Heart left ventricle (tissue), 16 donors: ENCODE results near the gene DAAM2. TPM values are rescaled to one million over a fixed set of nuclear protein-coding genes. Genes with fewer than 3 reads are reported as not detected.

Experiments
- ATAC-seq, 4 donors: fragments of 200-7000 bp; cut with Tn5 transposase; one replicate each; pipeline ENCODE4 v1.9.1; 2020 to 2022; ENCODE audit warnings: moderate library complexity in 4 of 4, mild to moderate bottlenecking in 3 of 4, moderate number of reproducible peaks in 1 of 4
- DNase-seq, 5 donors: peaks; one replicate each; pipeline ENCODE4 v3.0.0-alpha.2; 2020
- H3K27ac ChIP-seq, 12 donors: fragments of 200-600 bp; sonication (generic) in 4 of 12; one replicate each; pipeline versions ENCODE4 v1.5.0 to v1.8.0; 2016 to 2022; ENCODE audit warnings: mild to moderate bottlenecking in 2 of 12
- H3K27me3 ChIP-seq, 9 donors: fragments of 200-600 bp; sonication (generic) in 2 of 9; one replicate each; pipeline versions ENCODE4 v1.5.1 to v1.8.0; 2016 to 2022; ENCODE audit warnings: mild to moderate bottlenecking in 3 of 9
- H3K36me3 ChIP-seq, 9 donors: fragments of 200-600 bp; sonication (generic) in 2 of 9; one replicate each; pipeline versions ENCODE4 v1.5.0 to v1.8.0; 2018 to 2022; ENCODE audit warnings: mild to moderate bottlenecking in 2 of 9
- H3K4me1 ChIP-seq, 12 donors: fragments of 200-600 bp; sonication (generic) in 4 of 12; one replicate each; pipeline versions ENCODE4 v1.5.0 to v1.8.0; 2016 to 2022; ENCODE audit warnings: mild to moderate bottlenecking in 3 of 12
- H3K4me3 ChIP-seq, 12 donors: fragments of 200-600 bp; sonication (generic) in 4 of 12; one replicate each; pipeline versions ENCODE4 v1.5.0 to v1.8.0; 2017 to 2022; ENCODE audit warnings: mild to moderate bottlenecking in 9 of 12, moderate library complexity in 4 of 12
- H3K9me3 ChIP-seq, 12 donors: fragments of 200-600 bp; sonication (generic) in 4 of 12; one replicate each; pipeline versions ENCODE4 v1.5.0 to v1.8.0; 2016 to 2022; ENCODE audit warnings: mild to moderate bottlenecking in 1 of 12
- POLR2A ChIP-seq, 2 donors: fragments of 450-650 bp; IDR thresholded peaks; one replicate each; pipeline ENCODE4 v1.6.1; 2017; ENCODE audit warnings: antibody characterized with exemption in 2 of 2, mild to moderate bottlenecking in 2 of 2, moderate library complexity in 2 of 2
- WGBS, 4 donors: extraction: QIAGEN DNeasy Blood & Tissue Kit in 2 of 4; methylation state at CpG; one replicate each; pipeline versions ENCODE4 v1.1.5 to v1.1.7; 2013 to 2018; 5-methylcytosine and 5-hydroxymethylcytosine counted together
- intact Hi-C, 10 donors: fragments of 100-400 bp; cut with DNase I; formaldehyde crosslinking; loops; one replicate each; pipeline versions ENCODE4 v1.11.1 to v1.14.2; 2022
- polyA plus RNA-seq, 2 donors: library from polyadenylated mRNA; stranded (reverse); fragments of 200-250 nt; gene quantifications; one replicate each; pipeline ENCODE4 v1.2.3, GENCODE V29; 2013
- total RNA-seq, 9 donors: library from RNA; depleted of rRNA in 2 of 9; stranded (reverse); fragments of >200 nt in 2 of 9; fragmentation: NEBNext Ultra II Directional in 3 of 9; extraction: Animal tissue kit (Norgen Biotek cat#: 25700) in 3 of 9; gene quantifications; one replicate each; pipeline versions ENCODE4 v1.1.0 to v1.2.4, GENCODE V29; 2016 to 2023
- TF ChIP-seq, protein P1 (sequence below), 12 donors: fragments of 200-600 bp; sonication (generic) in 4 of 12; IDR thresholded peaks; one replicate each; pipeline versions ENCODE4 v1.5.0 to v1.8.0; 2018 to 2022; ENCODE audit warnings: antibody characterized with exemption in 12 of 12, mild to moderate bottlenecking in 5 of 12
- donor health status: ischemic (EF 13 %, LVEDD 7.1; RV severe dilation, severe dysfunction).
- donor health status: healthy with polysubstance abuse.
- donor health status: DM: no; HTN: yes; CAD: no.
- donor health status: DM: no; HTN: no; CAD: no.
- donor health status: ischemic (EF 25% LVEDD 6.9; RV normal size, moderate dysfunction).
- donor health status: ischemic (EF 25% LVEDD 5.7; RV mildly dilated, moderate dysfunction).
- donor health status: healthy.
- donor health status: DM: yes; HTN: yes; CAD: no.
- donor health status: ischemic (EF 35%, LVEDD 5.7; RV mildly dilated, moderate dysfunction).
- donor health status: nonischemic (EF 11% LVEDD 7.7; RV severe dilation, severe dysfunction).
- donor health status: DM: yes; HTN: yes; CAD: no.
- donor health status: PGD.
- donor health status: ischemic (EF 29% LVEDD 5.4; RV normal size, mild dysfunction).
- donor health status: nonischemic (EF 23%, LVEDD 6.1; RV moderate dilation, normal function).

Gene DAAM2
- total and polyA plus RNA-seq, 11 donors, result 6.4 to 20.9 (median 13.6) TPM

DNA sequence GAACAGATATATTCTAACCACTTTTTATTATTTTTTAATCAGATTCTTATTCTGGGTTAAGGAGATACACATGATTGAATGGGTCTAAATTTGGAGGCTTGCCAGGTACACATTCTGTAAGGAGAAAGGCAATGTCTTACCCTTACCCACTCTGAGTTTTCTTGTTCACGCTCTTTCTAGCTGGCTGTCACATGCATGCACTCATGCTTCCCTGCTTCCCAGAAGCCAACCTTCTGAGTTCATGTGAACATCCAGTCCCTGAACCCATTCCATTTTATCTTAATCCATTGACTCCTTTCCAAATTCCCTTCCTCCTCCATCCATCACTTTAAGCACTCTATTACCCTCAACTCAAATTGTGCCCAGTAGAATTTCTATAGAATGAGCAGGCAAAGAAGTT lies 159.5 kb downstream of the DAAM2 start:
- intact Hi-C loops, result no loop called here
- TF ChIP-seq POLR2A (IDR thresholded peaks at IDR 0.05), result no peak
- TF ChIP-seq, protein P1, sequence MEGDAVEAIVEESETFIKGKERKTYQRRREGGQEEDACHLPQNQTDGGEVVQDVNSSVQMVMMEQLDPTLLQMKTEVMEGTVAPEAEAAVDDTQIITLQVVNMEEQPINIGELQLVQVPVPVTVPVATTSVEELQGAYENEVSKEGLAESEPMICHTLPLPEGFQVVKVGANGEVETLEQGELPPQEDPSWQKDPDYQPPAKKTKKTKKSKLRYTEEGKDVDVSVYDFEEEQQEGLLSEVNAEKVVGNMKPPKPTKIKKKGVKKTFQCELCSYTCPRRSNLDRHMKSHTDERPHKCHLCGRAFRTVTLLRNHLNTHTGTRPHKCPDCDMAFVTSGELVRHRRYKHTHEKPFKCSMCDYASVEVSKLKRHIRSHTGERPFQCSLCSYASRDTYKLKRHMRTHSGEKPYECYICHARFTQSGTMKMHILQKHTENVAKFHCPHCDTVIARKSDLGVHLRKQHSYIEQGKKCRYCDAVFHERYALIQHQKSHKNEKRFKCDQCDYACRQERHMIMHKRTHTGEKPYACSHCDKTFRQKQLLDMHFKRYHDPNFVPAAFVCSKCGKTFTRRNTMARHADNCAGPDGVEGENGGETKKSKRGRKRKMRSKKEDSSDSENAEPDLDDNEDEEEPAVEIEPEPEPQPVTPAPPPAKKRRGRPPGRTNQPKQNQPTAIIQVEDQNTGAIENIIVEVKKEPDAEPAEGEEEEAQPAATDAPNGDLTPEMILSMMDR (IDR thresholded peaks at IDR 0.05), result no peak
- ATAC-seq, result peak; percentile 40 to 55 (median 46)
- peak overlapping the region in 3 of 12 donors; percentile 13 to 60 (median 29) for H3K27ac ChIP-seq
- no peaks in the 10 kb centered on the region for H3K27me3 ChIP-seq
- H3K9me3 ChIP-seq, result peaks cover 0 to 4% (median 0%) of the 10 kb centered on the region in 12 donors
- DNase-seq, result no peak
- 43 to 85% (median 69%) methylated on average over 1 of the region's 1 CpG for whole genome bisulfite sequencing, 4 donors
- no peak overlapping the region for H3K4me3 ChIP-seq
- H3K4me1 ChIP-seq, result peaks cover 0 to 22% (median 7%) of the 10 kb centered on the region in 12 donors
- no peaks in the 10 kb centered on the region for H3K36me3 ChIP-seq

DNA sequence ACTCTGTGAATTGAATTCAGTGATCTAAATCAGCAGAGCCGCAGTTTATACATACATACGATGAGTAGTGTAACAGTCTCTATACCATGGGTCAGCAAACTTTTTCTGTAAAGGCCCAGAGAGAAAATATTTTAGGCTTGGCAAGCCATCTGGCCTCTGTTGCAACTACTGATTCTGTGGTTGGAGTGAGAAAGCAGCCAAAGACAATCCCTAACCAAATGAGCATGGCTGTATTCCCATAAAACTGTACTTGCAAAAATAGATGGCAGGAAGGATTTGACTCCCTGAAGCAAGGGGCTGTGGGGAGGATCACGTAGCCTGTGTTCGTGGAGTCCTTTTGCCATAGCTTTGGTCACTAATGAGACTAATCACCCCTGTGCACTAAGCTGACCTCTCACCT lies 160.0 kb downstream of the DAAM2 start:
- peak; percentile 36 to 69 (median 46) for ATAC-seq
- peak overlapping the region in 3 of 12 donors; percentile 13 to 60 (median 29) for H3K27ac ChIP-seq

DNA sequence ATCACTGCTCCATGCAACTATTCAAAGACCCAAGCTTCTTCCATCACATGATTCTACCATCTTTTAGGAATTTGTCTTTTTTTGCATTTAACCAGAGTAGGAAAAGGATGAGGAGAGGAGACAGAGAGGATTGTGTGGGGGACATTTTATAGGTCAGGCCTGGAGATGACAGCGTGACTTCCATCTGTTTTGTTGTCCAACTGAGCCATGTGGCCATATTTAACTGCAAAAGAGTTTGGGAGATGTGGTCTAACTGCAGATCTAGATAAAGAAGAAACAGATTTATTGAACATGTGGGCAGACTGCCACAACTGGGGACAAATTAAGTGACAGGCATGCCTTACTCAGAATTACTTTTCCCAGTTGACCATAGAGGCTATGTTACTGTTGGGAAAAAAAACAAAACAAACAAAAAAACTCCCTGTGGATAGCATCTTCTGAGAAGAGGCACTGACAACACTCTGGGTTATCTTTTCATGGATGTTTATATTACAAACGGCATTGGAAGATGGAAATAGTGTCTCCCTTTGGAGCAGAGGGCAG lies 161.0 kb downstream of the DAAM2 start:
- 51 to 62% (median 59%) methylated on average over 2 of the region's 2 CpGs for WGBS, 4 donors

More for the DNA sequence above, 160.0 kb downstream of the DAAM2 start:
- intact Hi-C loops, result no loop called here
- H3K36me3 ChIP-seq, result no peaks in the 10 kb centered on the region
- H3K4me1 ChIP-seq, result peaks cover 0 to 22% (median 7%) of the 10 kb centered on the region in 12 donors
- H3K9me3 ChIP-seq, result peaks cover 0 to 4% (median 0%) of the 10 kb centered on the region in 12 donors
- 68 to 82% (median 74%) methylated on average over 4 of the region's 4 CpGs for WGBS, 4 donors
- H3K4me3 ChIP-seq, result no peak overlapping the region
- TF ChIP-seq, protein P1 (IDR thresholded peaks at IDR 0.05), result no peak
- TF ChIP-seq POLR2A (IDR thresholded peaks at IDR 0.05), result no peak
- no peaks in the 10 kb centered on the region for H3K27me3 ChIP-seq
- no peak for DNase-seq

More for the DNA sequence above, 161.0 kb downstream of the DAAM2 start:
- no peak for TF ChIP-seq POLR2A (IDR thresholded peaks at IDR 0.05)
- TF ChIP-seq, protein P1 (IDR thresholded peaks at IDR 0.05), result no peak
- ATAC-seq (peak in 1 of 4 donors; percentile 12), DNase-seq (no peak)
- no peaks in the 10 kb centered on the region for H3K27me3 ChIP-seq
- peak overlapping the region in 2 of 12 donors; percentile 13 to 29 for H3K27ac ChIP-seq
- H3K4me3 ChIP-seq, result no peak overlapping the region
- H3K9me3 ChIP-seq, result peaks cover 0 to 4% (median 0%) of the 10 kb centered on the region in 12 donors
- H3K36me3 ChIP-seq, result no peaks in the 10 kb centered on the region
- H3K4me1 ChIP-seq, result peaks cover 0 to 22% (median 7%) of the 10 kb centered on the region in 12 donors
- intact Hi-C loops, result no loop called here

Other genes starting within 250 kb of the DAAM2 start
- gene KIF6, start 67.0 kb upstream of the DAAM2 start, total RNA-seq, result under 1 TPM; 0.06 to 0.77 (median 0.51) TPM
- under 1 TPM; 0.06 to 0.38 TPM for gene KIF6, start 67.0 kb upstream of the DAAM2 start, polyA plus RNA-seq
- gene MOCS1, start 142.1 kb downstream of the DAAM2 start, total RNA-seq, result 10 to 100 TPM; 16.4 to 40.3 (median 25.4) TPM
- 10 to 100 TPM; 18.6 to 28.0 TPM for gene MOCS1, start 142.1 kb downstream of the DAAM2 start, polyA plus RNA-seq